DMS 273 treated with DMSO at 0.1 percent for 48 hours (cell line): ENCODE results near the gene TNFRSF17.
"Not testable (repeated sequence)": the region's sequence is repeated elsewhere in the genome, so short reads cannot be mapped to it uniquely, and the experiment has no call there.

Experiments used
- DNase-seq: peaks from one replicate; lab custom pipeline; 2025; lab: John Stamatoyannopoulos, UW

Gene TNFRSF17

DNA sequence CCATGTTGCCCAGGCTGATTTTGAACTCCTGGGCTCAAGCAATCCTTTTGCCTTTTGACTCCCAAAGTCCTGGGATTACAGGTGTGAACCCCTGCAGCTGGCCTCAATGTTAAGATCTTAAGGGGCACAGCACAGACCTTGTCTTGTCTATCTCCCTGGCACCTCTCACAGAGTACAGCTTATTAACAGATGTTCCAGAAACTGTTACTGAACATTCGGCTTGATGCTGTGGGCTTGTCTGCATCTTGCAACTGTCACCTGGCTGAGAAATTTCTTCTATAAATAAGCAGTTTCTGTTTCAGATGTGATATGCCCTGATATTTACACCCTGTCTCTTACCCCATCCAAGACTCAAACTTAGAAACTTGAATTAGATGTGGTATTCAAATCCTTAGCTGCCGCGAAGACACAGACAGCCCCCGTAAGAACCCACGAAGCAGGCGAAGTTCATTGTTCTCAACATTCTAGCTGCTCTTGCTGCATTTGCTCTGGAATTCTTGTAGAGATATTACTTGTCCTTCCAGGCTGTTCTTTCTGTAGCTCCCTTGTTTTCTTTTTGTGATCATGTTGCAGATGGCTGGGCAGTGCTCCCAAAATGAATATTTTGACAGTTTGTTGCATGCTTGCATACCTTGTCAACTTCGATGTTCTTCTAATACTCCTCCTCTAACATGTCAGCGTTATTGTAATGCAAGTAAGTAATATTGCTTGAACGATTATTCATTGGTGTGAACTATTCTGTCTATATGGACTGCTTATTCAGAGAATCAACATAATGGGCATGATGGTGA, at the start of gene TNFRSF17:
TNFRSF17 (plus strand) TSS at position 450 of the 791 bp plus-strand sequence; CDS start at position 565, 115 bp downstream.
- DNase-seq: no peak

DNA sequence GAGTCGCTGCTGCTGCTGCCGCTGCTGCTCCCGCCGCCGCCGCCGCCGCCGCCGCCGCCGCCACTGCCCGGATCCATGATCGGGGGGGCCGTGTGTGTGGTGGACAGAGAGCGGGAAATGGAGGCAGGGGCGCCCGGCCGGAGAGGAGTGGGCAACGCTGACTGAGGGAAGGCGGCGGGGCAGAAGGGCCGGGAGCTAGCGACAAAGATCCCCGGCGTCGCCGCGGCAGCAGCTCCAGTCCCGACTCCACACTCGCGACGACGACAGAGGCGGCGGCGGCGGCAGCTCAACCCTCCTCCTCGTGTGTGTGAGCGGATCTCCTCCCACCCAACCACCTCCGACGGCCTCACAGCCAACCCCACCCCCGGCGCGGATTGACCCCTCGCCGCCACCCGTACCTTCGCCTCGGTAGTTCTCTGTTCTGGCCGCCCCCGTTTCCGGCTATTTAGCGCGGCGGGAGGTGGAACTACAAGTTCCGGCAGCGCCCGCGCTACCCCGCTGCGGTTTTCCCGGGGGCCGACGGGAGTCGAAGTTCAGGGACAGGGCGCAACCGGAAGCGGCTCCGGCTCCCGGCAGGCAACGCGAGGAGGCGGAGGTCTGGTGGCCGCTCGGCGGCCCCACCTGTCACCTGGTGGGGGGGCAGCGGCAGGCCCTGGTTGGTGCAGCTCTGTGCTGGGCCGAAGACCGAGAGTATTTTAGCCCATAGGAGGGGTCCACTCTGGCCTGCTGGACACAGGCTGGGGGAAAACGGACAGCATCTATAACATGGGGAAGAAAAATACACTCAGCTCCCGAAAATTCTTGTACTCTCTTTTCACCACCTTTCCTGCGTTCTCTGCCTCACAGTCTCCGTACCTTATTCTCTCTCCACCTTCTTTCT, 49.1 kb upstream of the TNFRSF17 start, which contains the start of gene GSPT1:
GSPT1 (minus strand) TSS at position 313 of the 880 bp plus-strand sequence; CDS start at position 77, 236 bp downstream.
- peak; percentile 95 for DNase-seq

DNA sequence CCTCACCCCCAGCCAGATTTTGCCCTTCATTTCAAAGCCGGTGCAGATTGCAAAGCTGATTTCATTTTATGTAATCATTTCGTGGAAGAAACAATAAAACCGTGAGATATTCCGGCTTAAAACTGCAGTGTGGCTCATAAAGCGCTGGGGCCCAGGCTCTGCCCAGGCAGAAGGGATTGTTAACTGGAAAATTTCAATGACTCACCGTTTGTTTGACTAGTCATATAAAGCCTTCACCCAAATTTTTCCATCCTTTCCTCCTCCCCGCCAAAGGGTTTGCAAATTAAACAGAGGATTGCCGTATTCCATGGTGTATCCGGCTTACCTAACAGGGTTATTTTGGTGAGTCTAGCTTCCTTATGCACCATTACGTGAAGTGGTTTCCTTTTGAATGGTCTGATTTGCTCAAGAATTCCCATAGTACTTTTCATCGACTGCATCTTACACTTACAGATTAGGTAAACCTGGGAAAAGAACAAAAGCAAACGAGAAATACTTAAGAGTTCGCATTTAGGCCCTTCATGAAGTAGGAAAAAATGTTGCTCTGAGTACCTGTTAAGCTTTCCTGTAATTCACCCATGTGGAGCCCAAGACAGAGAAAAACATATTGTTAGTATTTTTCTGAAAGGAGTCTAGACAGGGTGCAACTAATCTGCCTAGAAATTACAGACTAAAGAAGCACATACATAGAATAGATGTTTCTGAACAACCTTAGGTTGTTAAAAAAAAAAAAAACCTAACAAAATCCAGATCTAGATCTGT, 48.3 kb upstream of the TNFRSF17 start:
- DNase-seq: no peak

DNA sequence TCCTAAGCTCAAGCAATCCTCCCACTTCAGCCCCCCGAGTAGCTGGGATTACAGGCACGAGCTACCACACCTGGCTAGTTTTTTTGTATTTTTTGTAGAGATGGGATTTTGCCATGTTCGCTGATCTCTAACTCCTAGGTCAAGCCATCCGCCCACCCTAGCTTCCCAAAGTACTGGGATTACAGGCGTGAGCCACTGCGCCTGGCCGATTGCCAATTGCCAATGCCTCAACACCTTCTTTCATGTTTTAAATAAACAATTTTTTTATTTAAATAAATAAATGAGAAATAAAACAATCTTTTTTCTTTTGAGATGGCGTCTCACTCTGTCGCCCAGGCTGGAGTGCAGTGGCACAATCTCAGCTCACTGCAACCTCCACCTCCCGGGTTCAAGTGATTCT, 41.0 kb upstream of the TNFRSF17 start:
- not testable (repeated sequence) for DNase-seq

DNA sequence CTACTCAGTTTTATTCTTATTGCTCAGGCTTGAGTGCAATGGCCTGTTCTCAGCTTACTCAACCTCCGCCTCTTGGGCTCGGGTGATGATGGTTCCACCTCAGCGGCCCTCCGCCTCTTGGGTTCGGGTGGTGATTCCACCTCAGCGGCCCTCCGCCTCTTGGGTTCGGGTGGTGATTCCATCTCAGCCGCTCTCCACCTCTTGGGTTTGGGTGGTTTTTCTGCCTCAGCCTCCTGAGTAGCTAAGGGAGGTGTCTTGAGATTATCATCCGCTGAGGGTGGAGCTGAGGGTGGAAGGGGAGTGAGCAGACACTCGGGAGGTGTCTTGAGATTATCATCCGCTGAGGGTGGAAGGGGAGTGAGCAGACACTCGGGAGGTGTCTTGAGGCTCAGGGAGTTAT, 37.7 kb upstream of the TNFRSF17 start:
- not testable (repeated sequence) for DNase-seq

DNA sequence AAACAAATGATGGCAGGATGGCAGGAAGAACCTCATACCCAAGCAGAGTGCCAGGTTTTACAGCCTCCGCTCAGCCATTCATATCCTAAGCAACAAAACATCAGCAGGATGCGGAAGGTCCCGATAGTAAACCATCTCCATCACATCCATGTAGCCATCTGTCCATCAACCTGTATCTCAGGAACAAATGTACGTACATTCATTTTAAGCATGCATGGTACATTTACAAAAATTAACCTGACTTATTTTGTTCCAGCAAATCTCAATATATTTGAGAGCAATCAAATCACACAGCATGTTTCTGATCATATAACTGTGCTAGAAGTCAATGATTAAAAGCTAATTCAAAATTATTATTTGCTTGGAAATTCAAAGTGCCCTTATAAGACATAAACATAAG, 23.1 kb upstream of the TNFRSF17 start, which contains the start of gene NPIPB2:
NPIPB2 (minus strand) TSS at position 101 of the 400 bp plus-strand sequence; CDS start at position 101, 0 bp downstream.
- not testable (repeated sequence) for DNase-seq

DNA sequence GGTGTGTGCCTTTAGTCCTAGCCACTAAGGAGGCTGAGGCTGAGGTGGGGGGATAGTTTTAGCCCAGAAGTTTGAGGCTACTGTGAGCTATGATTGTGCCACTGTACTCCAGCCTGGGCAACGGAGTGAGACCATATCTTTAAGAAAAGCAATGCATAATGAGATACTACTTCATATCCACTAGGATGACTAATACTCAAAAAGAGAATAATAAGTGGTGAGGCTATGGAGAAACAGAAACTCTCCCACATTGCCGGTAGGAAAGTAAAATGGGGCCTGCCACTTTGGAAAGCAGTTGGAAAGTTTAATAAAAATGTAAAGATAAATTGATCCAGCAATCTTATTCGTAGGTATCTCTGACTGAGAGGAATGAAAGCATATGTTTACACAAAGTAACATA, 18.6 kb upstream of the TNFRSF17 start:
- DNase-seq: no peak

DNA sequence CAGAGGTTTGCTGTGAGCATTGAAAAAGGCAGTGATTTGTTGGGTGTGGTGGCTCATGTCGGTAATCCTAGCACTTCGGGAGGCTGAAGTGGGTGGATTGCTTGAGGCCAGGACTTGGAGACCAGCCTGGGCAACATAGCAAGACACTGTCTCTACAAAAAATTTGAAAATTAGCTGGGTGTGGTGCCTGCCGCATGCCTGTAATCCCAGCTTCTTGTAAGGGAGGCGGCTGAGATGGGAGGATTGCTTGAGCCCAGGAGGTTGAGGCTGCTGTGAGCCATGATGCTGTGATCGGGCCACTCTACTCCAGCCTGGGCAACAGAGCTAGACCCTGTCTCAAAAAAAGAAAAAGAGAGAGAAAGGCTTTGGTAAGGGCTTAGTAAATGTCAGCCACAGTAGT, 16.2 kb upstream of the TNFRSF17 start:
- no peak for DNase-seq

DNA sequence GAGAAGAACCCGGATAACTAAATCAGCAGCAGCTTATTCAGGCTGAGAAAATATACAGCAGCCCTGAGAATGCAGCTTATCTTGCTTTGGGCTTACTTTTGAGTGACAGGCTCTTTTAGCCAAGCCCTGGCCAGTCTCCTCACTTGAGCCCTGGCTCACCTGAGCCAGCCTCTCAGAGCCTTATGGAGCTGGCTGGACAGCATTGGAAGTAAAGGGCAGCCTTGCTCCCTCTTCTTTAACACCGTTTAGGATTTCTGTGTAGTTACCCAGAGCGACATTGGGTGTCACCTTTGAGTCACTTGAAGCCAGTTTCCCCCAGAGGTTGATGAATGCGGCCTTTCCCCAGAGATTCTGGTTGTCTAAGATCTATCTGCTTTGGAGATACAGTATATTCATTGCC, 15.5 kb upstream of the TNFRSF17 start:
- DNase-seq: peak; percentile 35

DNA sequence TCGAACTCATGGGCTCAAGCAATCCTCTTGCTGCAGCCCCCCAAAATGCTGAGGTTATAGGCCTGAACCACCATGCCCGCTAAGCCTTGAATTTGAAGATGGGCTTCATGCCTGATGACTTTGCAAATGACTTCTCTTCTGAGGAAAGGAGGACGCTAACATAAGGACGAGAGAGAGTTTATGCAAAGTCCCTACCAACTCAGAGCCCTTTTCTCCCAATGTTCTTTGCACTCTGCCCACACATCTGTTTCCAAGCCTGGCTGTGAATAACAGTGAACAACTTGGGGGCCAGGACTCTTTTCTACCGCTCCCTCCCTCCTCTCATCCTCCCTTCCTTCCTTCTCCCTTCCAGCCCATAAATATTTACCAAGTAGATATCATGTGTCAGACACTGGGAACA, 14.6 kb upstream of the TNFRSF17 start:
- no peak for DNase-seq

DNA sequence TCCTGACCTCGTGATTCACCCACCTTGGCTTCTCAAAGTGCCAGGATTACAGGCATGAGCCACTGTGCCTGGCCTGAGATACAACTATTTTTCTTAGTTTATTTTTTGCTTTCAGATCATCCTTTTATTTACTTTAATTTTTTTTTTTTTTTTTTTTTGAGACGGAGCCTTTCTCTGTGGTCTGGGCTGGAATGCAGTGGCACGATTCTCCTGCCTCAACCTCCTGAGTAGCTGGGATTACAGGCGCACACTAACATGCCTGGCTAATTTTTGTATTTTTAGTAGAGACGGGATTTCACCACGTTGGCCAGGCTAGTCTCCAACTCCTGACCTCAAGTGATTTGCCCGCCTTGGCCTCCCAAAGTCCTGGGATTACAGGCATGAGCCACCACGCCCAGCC, 11.4 kb upstream of the TNFRSF17 start:
- DNase-seq: not testable (repeated sequence)

DNA sequence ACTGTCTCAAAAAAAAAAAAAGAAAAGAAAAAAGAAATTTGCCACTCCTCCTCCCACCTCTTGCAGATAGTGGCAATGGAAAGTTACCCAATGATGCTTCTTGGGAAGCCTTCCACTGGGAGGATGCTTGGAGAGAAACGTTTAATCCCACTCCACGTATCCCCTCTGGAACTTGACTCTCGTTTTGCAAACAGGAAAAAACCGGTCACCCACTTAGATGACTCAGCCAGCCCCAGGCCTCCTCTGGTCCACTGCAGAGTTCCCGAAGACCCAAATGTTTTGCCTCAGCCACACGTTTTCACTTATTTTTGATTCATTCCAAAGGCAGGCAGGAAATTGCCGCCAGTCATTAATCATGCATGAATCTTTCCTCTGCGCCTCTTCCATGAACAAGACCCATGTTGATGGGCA, 9.3 kb upstream of the TNFRSF17 start:
- DNase-seq: no peak

DNA sequence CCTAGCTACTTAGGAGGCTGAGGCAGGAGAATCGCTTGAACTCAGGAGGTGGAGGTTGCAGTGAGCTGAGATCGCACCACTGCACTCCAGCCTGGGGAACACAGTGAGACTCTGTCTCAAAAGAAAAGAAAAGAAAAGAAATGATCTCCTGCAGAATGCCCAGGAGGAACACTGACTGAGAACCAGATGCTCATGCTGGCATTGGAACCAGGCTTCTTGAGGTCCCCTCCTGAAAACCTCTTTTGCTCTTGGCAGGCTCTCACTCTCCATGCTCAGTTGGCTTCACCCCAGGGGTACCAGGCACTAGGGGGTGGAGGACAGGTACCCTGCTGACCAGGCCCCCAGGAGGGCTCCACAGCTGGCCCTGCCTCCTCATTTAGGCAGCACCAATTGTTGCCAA, 8.5 kb upstream of the TNFRSF17 start:
- no peak for DNase-seq

DNA sequence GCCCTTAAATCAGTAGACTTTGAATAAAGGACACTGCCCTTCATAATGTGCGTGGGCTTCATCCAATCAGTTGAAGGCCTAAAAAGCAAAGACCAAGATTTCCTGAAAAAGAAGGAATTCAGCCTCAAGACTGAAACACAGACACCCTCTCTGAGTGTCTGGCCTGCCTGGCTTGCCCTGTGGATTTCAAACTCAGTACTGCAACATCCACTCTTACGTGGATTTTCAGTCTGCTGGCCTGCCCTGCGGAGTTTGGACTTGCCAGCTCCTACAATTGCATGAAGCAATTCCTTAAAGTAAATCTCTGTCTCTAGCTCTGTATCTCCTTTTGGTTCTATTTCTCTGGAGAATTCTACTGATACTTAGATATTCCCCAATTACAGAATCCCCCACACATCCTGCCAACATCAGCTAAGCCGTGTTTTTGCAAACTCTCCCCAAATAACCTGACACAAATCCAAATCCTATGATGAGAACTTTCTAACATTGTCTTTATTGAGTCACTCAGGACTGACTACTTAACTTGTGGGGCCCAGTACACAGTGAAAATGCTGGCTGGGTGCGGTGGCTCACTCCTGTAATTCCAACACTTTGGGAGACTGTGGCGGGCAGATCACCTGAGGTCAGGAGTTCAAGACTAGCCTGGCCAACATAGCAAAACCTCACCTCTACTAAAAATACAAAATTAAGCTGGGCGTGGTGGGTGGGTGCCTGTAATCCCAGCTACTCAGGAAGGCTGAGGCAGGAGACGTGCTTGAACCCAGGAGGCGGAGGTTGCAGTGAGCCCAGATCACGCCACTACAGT, 7.2 kb upstream of the TNFRSF17 start:
- no peak for DNase-seq

DNA sequence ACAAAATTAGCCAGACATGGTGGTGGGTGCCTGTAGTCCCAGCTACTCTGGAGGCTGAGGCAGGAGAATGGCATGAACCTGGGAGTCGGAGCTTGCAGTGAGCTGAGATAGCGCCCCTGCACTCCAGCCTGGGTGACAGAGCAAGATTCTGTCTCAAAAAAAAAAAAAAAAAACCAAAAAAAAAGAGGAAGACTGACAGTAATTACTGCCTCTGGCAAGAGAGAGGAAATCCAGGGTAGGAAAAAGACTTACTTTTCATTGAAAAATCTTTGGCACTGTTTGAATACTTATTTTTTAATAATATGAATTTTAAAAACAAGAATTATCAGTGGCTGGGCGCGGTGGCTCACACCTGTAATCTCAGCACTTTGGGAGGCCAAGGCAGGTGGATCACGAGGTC, 2.6 kb upstream of the TNFRSF17 start:
- DNase-seq: not testable (repeated sequence)

DNA sequence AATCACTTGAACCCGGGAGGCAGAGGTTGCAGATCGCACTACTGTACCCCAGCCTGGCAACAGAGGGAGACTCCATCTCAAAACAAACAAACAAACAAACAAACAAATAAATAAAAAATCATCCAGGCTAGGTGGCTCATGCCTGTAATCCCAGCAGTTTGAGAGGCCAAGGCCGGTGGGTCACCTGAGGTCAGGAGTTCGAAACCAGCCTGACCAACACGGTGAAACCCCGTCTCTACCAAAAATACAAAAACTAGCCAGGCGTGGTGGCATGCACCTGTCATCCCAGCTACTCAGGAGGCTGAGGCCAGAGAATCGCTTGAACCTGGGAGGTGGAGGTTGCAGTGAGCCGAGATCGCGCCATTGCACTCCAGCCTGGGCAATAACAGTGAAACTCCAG, 2.0 kb upstream of the TNFRSF17 start:
- not testable (repeated sequence) for DNase-seq

DNA sequence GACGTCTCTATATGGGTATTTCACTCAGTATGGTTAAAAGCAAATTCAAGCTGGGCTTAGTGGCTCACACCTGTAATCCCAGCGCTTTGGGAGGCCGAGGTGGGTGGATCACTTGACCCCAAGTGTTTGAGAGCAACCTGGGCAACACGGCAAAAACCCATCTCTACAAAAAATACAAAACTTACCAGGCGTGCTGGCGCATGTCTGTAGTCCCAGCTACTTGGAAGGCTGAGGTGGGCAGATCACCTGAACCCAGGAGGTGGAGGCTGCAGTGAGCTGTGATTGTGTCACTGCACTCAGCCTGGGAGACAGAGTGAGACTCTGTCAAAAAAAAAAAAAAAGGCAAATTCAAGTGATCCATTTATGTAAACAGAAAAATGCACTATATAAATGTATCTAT, 1.3 kb upstream of the TNFRSF17 start:
- DNase-seq: no peak

DNA sequence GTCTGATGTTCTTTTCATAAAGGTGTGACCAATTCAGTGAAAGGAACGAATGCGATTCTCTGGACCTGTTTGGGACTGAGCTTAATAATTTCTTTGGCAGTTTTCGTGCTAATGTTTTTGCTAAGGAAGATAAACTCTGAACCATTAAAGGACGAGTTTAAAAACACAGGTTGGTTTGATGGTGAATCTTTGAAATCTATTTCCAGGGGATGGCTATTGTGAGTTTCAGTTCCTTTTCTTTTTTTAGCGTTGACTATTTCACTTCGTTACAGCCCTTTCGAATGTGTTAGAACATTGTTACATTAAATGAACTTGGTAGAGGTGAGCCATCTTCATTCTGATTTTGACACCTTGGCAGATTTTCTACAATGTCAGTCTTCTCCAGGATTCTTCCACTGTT, 1.2 kb downstream of the TNFRSF17 start:
- no peak for DNase-seq

DNA sequence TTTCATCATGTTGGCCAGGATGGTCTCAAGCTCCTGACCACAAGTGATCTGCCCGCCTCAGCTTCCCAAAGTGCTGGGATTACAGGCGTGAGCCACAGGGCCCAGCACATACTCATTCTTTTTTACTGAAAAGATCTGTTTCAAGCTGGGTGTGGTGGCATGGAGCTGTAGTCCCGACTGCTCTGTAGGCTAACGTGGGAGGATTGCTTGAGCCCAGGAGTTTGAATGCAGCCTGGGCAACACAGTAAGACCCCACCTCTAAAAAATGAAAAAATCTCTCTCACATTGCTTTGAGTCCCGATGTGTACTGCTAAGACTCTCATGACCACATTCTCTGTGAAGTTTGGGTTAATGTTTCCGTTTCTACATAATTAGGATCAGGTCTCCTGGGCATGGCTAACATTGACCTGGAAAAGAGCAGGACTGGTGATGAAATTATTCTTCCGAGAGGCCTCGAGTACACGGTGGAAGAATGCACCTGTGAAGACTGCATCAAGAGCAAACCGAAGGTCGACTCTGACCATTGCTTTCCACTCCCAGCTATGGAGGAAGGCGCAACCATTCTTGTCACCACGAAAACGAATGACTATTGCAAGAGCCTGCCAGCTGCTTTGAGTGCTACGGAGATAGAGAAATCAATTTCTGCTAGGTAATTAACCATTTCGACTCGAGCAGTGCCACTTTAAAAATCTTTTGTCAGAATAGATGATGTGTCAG, 2.3 kb downstream of the TNFRSF17 start:
- no peak for DNase-seq

DNA sequence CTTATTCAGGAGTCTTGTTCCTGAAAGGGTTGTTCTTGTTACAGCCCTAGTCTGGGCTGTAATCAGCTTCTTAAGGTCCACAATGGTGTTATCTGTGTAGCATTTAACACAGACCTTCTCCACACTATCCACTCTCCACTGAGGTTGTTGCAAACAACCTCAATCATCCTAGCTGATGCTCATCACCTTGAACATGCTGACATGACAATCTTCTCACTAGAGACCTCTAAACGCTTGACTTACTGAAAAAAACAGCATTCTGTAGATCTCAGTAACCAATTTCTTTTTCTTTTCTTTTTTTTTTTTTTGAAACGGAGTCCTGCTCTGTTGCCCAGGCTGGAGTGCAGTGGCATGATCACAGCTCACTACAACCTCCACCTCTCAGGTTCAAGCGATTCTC, 3.6 kb downstream of the TNFRSF17 start:
- DNase-seq: no peak
